Left cardiac atrium (tissue), 4 donors: ENCODE data around the gene CCNL2. TPM values are rescaled to one million over a fixed set of nuclear protein-coding genes. Genes with fewer than 3 reads are reported as not detected.
A peak's percentile ranks its signal among the peaks of the same experiment; 100 is the strongest.
"Not testable (repeated sequence)": the region's sequence is repeated elsewhere in the genome, so short reads cannot be mapped to it uniquely, and the experiment has no call there.

Source experiments
- ATAC-seq, 2 donors: fragments of 200-7000 bp; cut with Tn5 transposase; one replicate each; pipeline ENCODE4 v1.9.1; 2020; ENCODE audit warnings: mild to moderate bottlenecking in 2 of 2, moderate library complexity in 2 of 2
- DNase-seq: peaks from one replicate; pipeline ENCODE4 v3.0.0-alpha.2; 2020
- intact Hi-C, 2 donors: fragments of 100-400 bp; cut with DNase I; formaldehyde crosslinking; loops; one replicate each; pipeline versions ENCODE4 v1.14.1 to v1.15.1; 2022 to 2023
- total RNA-seq, 2 donors: library from RNA; stranded (reverse); fragmentation: NEBNext Ultra II Directional; extraction: Animal tissue kit (Norgen Biotek cat#: 25700); gene quantifications; one replicate each; pipeline ENCODE4 v1.2.1, GENCODE V29; 2021
- donor health status: DM: no; HTN: yes; CAD: no.
- donor health status: DM: no; HTN: yes; CAD: no; lungs with severe emphysema.
- donor health status: DM: yes; HTN: yes; CAD: no.
- donor health status: Dilated cardiomyopathy.

The CCNL2 gene
- total RNA-seq, 2 donors from 2014 or later = 56.0 to 89.0 TPM

DNA sequence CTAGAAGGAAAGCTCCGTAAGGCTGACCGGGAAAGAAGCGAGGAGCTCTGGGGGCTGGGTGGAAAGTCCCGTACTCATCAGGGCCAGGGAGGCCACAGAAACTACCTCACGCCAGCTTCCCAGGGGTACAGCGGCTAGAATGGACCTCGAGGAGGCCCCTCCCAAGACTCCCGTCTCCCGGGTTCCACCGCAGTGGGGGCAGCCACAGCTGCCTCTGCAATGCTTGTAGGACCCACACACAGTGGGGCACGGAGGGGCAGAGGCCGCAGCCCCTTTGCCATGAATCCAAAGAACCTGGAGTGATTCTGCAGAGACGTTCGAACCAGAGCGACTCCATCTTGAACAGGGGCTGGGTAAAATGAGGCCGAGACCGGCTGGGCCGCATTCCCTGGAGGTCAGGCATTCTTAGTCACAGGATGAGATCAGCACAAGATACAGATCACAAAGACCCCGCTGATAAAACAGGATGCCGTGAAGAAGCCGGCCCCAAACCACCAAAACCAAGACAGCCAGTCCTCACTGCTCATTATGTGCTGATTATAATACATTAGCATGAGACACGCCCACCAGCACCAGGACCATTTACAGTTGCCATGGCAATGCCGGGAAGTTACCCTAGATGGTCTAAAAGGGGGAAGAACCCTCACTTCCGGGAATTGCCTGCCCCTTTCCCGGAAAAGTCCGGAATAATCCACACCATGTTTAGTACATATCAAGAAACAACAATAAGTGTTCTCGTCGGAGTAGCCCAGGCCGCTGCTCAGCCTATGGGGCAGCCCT is 23.5 kb upstream of the CCNL2 start:
- DNase-seq = peak; percentile 21
- intact Hi-C loops = no loop called here
- no peak for ATAC-seq

DNA sequence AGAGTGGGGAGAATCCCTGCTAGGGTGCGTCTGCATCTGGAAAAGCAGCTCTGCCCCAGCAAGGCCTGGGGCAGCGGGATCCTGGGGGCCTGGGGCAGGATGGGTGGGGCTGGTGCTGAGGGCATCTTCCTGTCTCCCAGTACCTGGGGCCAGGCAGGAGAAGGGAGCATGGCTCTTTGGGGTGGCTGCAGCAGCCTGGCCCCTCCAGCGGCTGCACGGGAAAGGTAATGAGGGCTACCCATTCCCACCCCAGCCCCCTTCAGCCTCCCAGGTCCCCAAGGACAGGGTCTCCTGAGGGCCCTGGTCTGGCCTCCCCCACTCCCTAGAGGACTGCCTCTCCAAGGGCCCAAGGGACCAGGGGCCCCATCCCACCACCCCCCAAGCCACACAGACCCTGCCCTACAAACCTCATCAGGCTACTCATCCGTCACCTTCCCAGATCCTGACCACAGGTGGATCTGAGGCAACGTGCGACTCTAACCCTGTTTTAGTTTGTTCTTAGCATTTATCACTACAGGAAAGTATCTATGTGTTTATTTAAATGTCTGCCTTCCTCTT is 22.9 kb upstream of the CCNL2 start:
- intact Hi-C loops = no loop called here
- DNase-seq = peak; percentile 10
- no peak for ATAC-seq

DNA sequence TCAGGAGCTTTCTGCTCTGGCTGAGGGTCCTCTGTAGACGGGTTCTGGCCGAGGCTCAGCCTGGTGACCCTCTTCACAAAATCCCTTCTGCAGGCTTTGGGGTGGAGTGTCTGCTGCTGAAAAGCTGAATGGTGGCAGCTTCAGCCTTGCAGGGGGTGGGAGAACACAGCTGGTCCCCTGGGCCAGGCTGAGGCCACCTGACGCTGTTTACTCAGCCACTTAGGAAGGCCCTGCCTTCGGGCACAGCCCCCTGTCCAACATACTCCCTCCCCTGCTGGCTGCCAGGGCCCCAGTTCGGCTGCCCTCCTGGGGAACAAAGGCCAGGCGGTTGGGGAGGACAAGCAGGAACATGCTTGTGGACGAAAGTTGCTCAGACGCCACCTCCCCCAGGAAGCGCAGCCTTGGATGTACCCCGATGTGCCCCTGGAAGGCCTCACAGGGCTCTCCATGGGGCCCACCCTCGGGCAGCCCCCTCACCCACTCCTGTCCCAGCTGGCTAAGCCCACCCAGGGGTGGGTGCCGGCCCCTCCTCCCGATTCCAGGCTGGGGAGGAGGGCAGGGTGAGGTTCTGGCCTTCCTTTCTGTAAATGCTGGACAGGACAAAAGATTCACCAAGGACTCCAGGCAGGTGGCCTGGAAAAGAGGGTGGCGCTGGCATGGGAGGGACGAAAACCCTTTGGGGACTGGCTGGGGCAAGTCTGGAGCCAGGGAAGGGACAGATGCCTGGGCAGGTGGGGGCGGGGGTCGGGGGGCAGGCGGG is 22.2 kb upstream of the CCNL2 start, which contains the start of gene ANKRD65:
ANKRD65 (minus strand) TSS at position 130 of the 760 bp plus-strand sequence. CDS start 271 bp downstream, outside the sequence.
- DNase-seq (peak; percentile 15), ATAC-seq (peak in 1 of 2 donors; percentile 16)
- intact Hi-C loops = no loop called here

- no peak for DNase-seq
- intact Hi-C loops = no loop called here
- ATAC-seq = no peak
Observed at GRCh38 chr1:1420654-1421141, 21.6 kb upstream of the CCNL2 start.

DNA sequence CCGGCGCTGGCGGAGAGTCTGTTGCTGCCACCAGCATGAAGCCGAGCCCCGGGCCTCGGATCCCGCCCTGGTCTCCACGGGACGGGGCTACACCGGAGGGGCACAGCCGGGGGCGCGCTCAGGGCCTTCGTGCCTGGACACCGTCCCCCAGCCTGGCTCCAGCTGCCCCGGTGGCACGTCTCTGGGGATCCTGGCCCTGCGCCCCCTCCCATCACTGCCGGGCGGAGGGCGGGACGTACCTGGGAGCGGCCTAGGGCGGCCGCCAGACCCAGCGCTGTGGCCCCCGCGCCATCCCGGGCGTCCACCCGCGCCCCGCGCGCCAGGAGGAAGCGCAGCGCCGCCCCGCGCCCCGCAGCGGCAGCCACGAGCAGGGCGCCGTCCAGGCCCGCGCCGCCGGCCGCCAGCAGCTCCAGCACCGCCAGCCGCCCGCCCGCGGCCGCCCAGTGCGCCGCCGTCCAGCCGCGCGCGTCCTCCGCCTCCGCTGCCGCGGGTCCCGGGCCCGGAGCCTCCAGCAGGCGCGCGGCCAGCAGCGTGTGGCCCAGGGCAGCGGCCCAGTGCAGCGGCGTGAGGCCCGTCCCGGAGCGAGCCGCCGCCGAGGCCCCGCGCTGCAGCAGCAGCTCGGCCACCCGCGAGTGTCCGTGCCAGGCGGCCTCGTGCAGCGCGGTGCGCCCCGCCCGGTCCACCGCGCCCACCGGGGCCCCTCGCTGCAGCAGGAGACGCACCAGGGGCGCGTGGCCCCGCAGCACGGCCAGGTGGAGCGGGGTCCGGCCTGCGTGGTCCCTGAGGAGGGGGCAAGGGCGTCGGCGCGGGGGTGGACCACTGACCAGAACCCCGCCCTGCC is 20.9 kb upstream of the CCNL2 start:
- intact Hi-C loops = no loop called here
- peak; percentile 70 to 80 for ATAC-seq
- DNase-seq = no peak

- intact Hi-C loops = no loop called here
- ATAC-seq = peak in 1 of 2 donors; percentile 7
Observed at GRCh38 chr1:1419363-1419812, 20.3 kb upstream of the CCNL2 start.

DNA sequence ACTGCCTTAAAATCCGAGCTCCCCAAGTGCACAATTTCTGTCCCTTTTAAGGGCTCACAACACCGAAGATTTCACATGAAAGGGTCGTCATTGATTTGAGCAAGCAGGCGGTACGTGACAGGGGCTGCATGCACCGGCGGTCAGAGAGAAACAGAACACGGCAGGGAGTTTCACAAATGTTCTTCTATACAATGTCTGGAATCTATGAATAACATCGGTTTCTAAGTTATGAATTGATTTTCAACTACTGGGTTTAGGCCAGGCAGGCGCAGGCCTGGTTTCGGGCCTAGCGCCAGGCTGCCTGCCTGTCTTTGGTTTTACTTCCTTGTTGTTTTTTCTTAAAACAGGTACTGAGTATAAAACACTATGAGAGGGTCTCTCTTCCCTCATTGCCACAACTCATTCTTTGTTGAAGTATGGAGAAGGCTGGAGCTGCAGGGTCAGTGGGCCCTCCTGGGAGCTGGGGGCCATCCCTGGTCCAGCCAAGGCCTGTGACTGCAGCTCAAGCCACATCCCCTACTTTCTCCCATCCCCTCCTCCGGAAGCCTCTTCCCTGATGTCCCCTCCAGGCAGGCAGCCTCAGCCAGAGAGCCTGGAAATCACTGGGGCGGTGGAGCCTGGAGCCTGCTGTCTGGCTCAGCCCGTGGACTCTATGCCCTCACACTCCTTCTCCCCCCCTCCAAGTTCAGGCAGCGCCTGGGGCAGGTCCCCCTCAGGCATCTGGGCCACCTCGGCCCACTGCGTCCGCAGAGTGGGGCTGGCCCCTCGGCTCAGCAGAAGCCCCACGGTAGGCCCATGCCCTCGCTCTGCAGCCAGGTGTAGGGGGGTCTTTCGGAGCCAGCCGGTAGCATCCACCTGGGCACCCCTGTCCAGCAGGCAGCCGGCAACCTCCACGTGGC is 19.6 kb upstream of the CCNL2 start:
- DNase-seq = no peak
- intact Hi-C loops = no loop called here
- ATAC-seq = no peak

More at GRCh38 chr1:1419363-1419812, 20.3 kb upstream of the CCNL2 start:
- DNase-seq = no peak

- DNase-seq, intact Hi-C loops, ATAC-seq: not testable (repeated sequence)
Observed at GRCh38 chr1:1417825-1418463, 18.8 kb upstream of the CCNL2 start.

DNA sequence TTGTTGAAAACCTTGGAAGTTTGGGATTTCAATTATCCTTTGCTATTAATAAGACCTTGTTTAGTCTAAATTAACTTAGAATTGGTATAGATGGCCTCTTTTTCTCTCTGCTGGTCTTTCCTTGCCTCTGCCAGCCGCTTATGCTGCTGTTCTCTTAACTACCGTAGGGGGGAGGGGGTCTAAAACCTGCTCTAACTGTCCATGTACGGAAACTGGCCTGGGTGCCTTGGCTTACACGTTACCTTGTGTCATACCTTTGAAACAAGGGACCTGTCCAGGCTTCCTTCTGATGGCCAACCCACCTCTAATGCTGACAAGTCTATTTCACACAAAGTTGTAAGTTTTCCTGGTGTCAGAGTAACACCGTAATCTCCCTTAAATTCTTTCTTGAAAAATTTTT is 18.3 kb upstream of the CCNL2 start:
- intact Hi-C loops, DNase-seq: not testable (repeated sequence)

DNA sequence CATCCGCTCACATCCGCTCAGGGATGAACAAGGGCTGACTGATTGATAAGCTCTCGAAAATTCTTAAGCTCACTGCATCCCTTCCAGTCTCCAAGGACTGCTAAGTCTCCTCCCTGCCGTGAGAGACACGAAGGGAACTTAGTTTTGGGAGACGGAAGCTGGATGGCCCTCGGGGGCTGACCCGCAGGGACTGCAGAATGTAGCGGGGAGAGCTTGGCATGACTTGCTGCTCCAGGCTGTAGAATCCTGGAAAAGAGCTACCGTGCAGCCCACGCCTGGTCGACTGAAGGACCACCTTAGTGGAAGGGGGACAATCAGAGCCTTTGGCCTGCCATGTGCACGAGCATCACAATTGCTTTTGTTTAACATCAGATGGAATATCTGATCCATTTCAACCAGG is 16.6 kb upstream of the CCNL2 start:
- intact Hi-C loops = no loop called here
- peak; percentile 9 for DNase-seq
- no peak for ATAC-seq

More for the DNA sequence above, 18.3 kb upstream of the CCNL2 start:
- ATAC-seq = not testable (repeated sequence)

DNA sequence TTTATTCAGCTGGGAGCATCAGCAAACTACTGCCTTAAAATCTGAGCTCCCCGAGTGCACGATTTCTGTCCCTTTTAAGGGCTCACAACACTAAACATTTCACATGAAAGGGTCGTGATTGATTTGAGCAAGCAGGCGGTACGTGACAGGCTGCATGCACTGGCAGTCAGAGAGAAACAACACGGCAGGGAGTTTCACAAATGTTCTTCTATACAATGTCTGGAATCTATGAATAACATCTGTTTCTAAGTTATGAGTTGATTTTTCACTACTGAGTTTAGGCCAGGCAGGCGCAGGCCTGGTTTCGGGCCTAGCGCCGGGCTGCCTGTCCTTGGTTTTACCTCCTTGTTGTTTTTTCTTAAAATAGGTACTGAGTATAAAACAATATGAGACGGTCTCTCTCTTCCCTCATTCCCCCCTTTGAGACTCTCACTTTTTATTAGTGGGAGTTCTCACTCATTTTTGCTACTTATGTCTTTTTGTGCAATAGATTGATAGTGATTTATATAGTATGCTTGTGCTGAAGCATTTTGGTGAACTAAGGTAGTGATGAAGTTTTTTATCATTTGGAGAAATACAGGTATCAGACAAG is 13.3 kb upstream of the CCNL2 start:
- intact Hi-C loops, DNase-seq, ATAC-seq: not testable (repeated sequence)

DNA sequence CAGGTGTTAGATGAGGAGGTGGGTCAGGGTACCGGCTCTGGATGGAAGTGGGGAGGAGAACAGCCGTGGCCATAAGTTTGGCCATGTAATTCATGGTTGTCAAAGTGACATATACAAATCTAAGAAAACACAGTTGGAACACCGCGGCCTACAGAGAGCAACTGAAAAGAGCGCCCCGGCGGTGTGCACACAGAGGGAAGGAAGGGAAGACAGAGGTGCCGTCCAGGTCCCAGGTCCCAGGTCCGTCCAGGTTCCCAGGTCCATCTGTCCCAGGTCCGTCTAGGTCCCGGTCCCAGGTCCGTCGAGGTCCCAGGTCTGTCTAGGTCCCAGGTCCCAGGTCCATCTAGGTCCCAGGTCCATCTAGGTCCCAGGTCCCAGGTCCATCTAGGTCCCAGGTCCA is 12.5 kb upstream of the CCNL2 start:
- intact Hi-C loops = no loop called here
- DNase-seq (peak; percentile 13), ATAC-seq (no peak)

DNA sequence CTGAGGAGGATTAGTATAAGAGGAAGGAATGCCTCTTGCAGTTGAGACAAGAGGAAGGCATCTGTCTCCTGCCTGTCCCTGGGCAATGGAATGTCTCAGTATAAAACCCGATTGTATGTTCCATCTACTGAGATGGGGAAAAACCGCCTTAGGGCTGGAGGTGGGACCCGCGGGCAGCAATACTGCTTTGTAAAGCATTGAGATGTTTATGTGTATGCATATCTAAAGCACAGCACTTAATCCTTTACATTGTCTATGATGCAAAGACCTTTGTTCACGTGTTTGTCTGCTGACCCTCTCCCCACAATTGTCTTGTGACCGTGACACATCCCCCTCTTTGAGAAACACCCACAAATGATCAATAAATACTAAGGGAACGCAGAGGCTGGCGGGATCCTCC is 11.1 kb upstream of the CCNL2 start:
- intact Hi-C loops, DNase-seq, ATAC-seq: not testable (repeated sequence)

- no peak for DNase-seq
- intact Hi-C loops = loop anchor here in 1 of 2 donors (5.0 kb wide), 1 partner anchor 35 kb away; no protein-coding TSS in a partner anchor
- peak in 1 of 2 donors; percentile 31 for ATAC-seq
Observed at GRCh38 chr1:1407636-1408318, 8.6 kb upstream of the CCNL2 start.

DNA sequence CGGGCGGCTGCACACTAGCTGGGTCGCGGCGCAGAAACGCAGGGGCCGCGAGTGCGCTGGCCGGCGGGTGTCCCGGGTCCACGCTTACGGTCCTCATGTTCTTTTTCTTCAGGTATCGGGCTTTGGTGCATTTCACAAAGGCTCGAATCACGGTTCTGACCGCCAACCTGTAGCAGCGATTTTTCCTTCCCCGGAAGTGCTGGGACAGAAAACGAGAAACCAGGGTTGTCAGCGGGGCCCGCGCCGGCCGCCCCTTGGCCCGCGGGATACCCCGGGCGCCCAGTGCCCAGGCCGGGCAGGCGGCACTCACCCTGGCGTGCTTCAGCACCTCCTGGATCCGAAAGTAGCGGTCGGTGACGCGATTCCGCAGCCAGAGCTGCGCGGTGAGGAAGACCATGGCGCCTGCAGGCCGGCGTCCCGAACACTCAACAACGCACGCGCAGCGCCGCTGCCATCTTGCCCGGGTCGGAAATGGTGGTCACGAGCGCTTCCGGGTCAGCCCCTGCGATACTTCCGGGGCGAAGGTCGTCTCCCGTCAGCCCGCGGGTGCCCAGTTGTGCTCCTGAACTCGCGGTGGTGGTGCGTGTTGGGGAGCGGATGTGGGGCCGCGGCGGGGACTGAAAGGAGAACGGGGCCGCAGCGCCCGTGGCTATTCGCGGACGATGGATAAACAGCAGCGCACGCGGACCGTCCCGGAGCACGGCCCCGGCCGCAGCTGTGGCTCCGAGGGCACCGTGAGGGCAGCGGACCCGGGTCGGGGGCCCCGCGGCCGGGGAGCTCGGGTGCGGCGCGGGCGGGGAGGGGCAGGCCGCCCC is 7.9 kb upstream of the CCNL2 start, which contains the start of gene MRPL20:
MRPL20 (minus strand) TSS at position 473 of the 815 bp plus-strand sequence; CDS start at position 397, 76 bp downstream.
- DNase-seq = peak; percentile 96
- intact Hi-C loops = loop anchor here in 1 of 2 donors (5.0 kb wide), 1 partner anchor 35 kb away; no protein-coding TSS in a partner anchor
- peak; percentile 98 for ATAC-seq
